Right lobe of liver (tissue), 6 donors: ENCODE results near the gene RBP5. TPM values are rescaled to one million over a fixed set of nuclear protein-coding genes. Genes with fewer than 3 reads are reported as not detected.

Experiments
- ATAC-seq, 4 donors: fragments of 200-7000 bp; cut with Tn5 transposase; one replicate each; pipeline ENCODE4 v1.9.1; 2020; ENCODE audit warnings: mild to moderate bottlenecking in 4 of 4, moderate library complexity in 4 of 4
- DNase-seq, 3 donors: peaks; one replicate each; pipeline ENCODE4 v3.0.0-alpha.2; 2020
- H3K27ac ChIP-seq, 3 donors: fragments of 200-600 bp; one replicate each; pipeline ENCODE4 v1.8.0; 2022
- H3K27me3 ChIP-seq, 2 donors: fragments of 200-600 bp; one replicate each; pipeline ENCODE4 v1.8.0; 2022
- H3K36me3 ChIP-seq, 4 donors: fragments of 200-600 bp; sonication (generic) in 1 of 4; one replicate each; pipeline versions ENCODE4 v1.5.1 to v1.8.0; 2017 to 2022; ENCODE audit warnings: control low read depth in 1 of 4
- H3K4me1 ChIP-seq, 4 donors: fragments of 200-600 bp; sonication (generic) in 1 of 4; one replicate each; pipeline versions ENCODE4 v1.5.1 to v1.8.0; 2017 to 2022; ENCODE audit warnings: control low read depth in 1 of 4
- H3K4me3 ChIP-seq, 3 donors: fragments of 200-600 bp; one replicate each; pipeline ENCODE4 v1.8.0; 2022
- H3K9me3 ChIP-seq, 4 donors: fragments of 200-600 bp; sonication (generic) in 1 of 4; one replicate each; pipeline versions ENCODE4 v1.5.1 to v1.8.0; 2017 to 2022; ENCODE audit warnings: control low read depth in 1 of 4
- POLR2A ChIP-seq: fragments of 450-650 bp; IDR thresholded peaks from one replicate; pipeline ENCODE4 v1.6.1; 2017; ENCODE audit warnings: antibody characterized with exemption, mild to moderate bottlenecking
- WGBS: methylation state at CpG from one replicate; pipeline ENCODE4 v1.1.6; 2018; ENCODE audit warnings: low coverage, low lambda C conversion rate; ENCODE audit not compliant: insufficient coverage; ENCODE audit errors: missing lambda C conversion rate; 5-methylcytosine and 5-hydroxymethylcytosine counted together
- intact Hi-C, 2 donors: fragments of 100-400 bp; cut with DNase I; formaldehyde crosslinking; loops; one replicate each; pipeline versions ENCODE4 v1.11.2 to v1.14.1; 2022
- total RNA-seq, 6 experiments: library from RNA; depleted of rRNA in 2 of 6; stranded (reverse); fragments of >200 nt in 2 of 6; fragmentation: NEBNext Ultra II Directional in 3 of 6; extraction: Animal tissue kit (Norgen Biotek cat#: 25700) in 3 of 6; gene quantifications; one replicate each; pipeline versions ENCODE4 v1.1.0 to v1.2.4, GENCODE V29; 2016 to 2023
- TF ChIP-seq, protein P1 (sequence below), 4 donors: fragments of 200-600 bp in 3 of 4; fragments of 450-650 bp in 1 of 4; IDR thresholded peaks; one replicate each; pipeline versions ENCODE4 v1.5.1 to v1.8.0; 2016 to 2022; ENCODE audit warnings: antibody characterized with exemption in 4 of 4, mild to moderate bottlenecking in 2 of 4
- donor health status: DM: no; HTN: yes; CAD: no.
- donor health status: DM: no; HTN: no; CAD: no.
- donor health status: DM: no; HTN: no; CAD: no.
- donor health status: DM: no; HTN: yes; CAD: no.
- donor health status: DM: no; HTN: yes; CAD: no.

Gene RBP5
- total RNA-seq, 6 experiments from 2014 or later = 44.1 to 239 (median 98.2) TPM

DNA sequence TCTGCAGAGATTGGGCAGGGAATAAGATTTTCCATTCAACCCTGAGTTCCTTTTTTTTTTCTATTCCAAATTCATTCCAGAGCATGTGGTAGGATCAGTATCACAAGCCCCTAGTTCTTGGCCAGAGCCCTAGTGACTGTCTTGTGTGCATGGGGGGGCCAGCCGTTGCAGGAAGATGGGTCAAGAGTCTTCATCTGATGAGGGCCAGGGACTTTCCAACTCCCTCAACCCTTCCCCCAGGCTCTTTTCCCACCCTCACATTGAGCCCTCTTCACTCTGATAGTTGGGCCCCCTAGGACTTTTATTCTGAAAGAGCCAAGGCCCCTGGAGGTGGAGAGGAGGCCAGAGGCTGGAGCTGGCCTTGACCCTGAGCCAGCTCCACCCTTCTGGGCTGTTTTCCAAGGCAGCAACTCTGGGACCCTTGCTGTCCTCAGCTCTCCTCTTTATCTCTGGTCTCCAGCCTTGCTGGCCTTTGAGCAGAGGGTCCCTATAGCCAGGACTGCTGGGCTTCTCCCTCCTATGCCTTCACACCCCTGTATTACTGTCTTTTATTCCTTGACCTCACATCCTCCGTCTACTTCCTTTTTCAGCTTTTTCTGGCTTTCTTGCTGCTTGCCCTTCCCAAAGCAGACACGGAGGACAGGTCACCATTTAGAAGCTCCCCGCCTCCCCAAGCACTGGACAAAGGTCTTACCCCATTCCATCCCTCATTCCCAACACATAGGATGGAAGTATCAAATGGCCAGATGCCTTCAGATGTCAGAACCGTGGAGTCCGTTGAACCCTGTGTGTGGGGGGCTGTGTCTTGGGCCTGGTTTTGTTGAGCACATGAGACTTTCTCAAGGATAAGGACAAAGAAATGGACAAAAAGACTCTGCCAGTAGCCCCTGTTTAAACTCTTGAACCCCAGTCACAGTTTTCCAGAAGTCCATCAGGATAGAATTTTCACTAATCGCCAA is 5.6 kb downstream of the RBP5 start:
- Histone ChIP-seq H3K27ac (peak overlapping the region; percentile 9 to 77 (median 65)), H3K36me3 (no peaks in the 10 kb centered on the region), H3K4me3 (peak overlapping the region in 2 of 3 donors; percentile 40 to 44), H3K9me3 (no peaks in the 10 kb centered on the region), H3K4me1 (peaks cover 0 to 91% (median 16%) of the 10 kb centered on the region in 4 donors), H3K27me3 (no peaks in the 10 kb centered on the region)
- no peak for TF ChIP-seq POLR2A
- TF ChIP-seq, protein P1, sequence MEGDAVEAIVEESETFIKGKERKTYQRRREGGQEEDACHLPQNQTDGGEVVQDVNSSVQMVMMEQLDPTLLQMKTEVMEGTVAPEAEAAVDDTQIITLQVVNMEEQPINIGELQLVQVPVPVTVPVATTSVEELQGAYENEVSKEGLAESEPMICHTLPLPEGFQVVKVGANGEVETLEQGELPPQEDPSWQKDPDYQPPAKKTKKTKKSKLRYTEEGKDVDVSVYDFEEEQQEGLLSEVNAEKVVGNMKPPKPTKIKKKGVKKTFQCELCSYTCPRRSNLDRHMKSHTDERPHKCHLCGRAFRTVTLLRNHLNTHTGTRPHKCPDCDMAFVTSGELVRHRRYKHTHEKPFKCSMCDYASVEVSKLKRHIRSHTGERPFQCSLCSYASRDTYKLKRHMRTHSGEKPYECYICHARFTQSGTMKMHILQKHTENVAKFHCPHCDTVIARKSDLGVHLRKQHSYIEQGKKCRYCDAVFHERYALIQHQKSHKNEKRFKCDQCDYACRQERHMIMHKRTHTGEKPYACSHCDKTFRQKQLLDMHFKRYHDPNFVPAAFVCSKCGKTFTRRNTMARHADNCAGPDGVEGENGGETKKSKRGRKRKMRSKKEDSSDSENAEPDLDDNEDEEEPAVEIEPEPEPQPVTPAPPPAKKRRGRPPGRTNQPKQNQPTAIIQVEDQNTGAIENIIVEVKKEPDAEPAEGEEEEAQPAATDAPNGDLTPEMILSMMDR (IDR thresholded peaks at IDR 0.05) = no peak
- intact Hi-C loops = no loop called here
- ATAC-seq (peak; percentile 32 to 47 (median 39)), DNase-seq (peak in 1 of 3 donors; percentile 77)
- WGBS = 16% methylated on average over 7 of the region's 7 CpGs

DNA sequence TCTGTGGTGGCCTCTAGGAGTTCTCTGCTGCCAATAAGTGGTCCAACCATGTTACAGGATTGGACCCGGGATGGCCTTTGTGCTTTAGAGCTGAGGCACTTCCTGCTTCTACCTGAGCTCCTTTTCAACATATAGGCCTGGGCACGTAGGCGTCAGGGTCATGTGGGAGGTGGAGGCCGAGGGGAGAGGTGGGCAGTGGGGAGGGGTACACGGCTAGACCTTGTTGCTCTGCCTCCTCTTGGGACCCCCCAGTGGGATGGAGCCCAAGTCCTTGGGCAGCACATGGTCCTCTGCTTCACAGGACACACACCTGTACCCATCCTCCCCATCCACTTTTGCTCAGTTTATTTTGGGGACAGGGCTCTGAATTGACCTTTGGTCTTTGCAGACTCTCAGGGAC is 7.4 kb downstream of the RBP5 start:
- Histone ChIP-seq H3K9me3 (no peaks in the 10 kb centered on the region), H3K4me1 (peaks cover 0 to 89% (median 16%) of the 10 kb centered on the region in 4 donors), H3K4me3 (no peak overlapping the region), H3K36me3 (no peaks in the 10 kb centered on the region), H3K27me3 (no peaks in the 10 kb centered on the region), H3K27ac (peak overlapping the region in 1 of 3 donors; percentile 29)
- TF ChIP-seq, protein P1 (IDR thresholded peaks at IDR 0.05) = no peak
- TF ChIP-seq POLR2A = no peak
- WGBS = 51% methylated on average over 5 of the region's 5 CpGs
- intact Hi-C loops = no loop called here
- ATAC-seq = peak in 1 of 4 donors; percentile 0
- no peak for DNase-seq

DNA sequence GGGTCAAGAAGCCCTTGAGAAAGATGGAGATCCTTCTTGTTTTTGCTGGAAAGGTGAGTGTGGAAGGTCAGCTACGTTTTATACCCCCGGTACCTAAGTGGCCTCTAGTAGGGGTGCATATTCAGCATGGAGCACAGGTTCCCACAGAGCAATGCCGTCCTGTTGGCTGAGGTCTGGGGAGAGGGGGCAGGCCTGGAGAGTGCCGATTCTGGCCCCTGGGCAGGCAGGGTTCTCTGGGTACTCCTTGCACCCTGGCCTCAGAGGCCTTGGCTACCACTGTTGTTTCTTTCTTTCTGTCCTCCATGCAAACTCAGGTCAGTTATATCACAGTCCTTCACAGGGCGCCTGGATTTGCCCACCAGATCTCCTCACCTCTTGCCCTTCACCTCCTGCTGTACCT is 8.5 kb downstream of the RBP5 start:
- TF ChIP-seq, protein P1 (IDR thresholded peaks at IDR 0.05) = no peak
- Histone ChIP-seq H3K4me1 (peaks cover 0 to 79% (median 13%) of the 10 kb centered on the region in 4 donors), H3K9me3 (no peaks in the 10 kb centered on the region), H3K4me3 (no peak overlapping the region), H3K27ac (peak overlapping the region in 1 of 3 donors; percentile 33), H3K36me3 (peaks cover 0 to 3% (median under 1%) of the 10 kb centered on the region in 4 donors), H3K27me3 (no peaks in the 10 kb centered on the region)
- DNase-seq = no peak
- 89% methylated on average over 1 of the region's 5 CpGs for WGBS
- ATAC-seq = no peak
- intact Hi-C loops = no loop called here

DNA sequence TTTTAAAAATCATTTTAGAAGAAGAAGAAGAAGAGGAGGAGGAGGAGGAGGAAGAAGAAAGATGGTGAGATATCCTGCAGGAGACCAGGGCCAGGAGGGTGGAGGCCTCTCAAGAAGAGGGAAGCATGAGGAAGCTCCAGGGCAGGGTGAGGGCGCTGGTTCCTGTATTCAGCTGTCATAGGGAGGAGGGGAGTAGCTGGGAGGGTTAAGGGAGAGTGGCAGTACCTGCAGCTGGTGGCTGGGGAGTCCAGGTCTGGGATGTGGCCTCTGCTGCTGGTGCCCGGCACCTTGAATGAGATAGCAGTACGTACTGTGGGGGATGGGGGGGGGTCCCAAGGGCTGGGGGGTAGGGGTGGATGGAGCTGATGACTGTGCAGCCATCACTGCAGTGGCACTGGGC is 9.8 kb downstream of the RBP5 start:
- no peaks in the 10 kb centered on the region for H3K27me3 ChIP-seq
- no peak overlapping the region for H3K27ac ChIP-seq
- H3K9me3 ChIP-seq = no peaks in the 10 kb centered on the region
- intact Hi-C loops = no loop called here
- TF ChIP-seq, protein P1 (IDR thresholded peaks at IDR 0.05) = no peak
- TF ChIP-seq POLR2A = no peak
- DNase-seq (peak in 1 of 3 donors; percentile 45), ATAC-seq (no peak)
- H3K4me1 ChIP-seq = peaks cover 0 to 66% (median 8%) of the 10 kb centered on the region in 4 donors
- peaks cover 0 to 6% (median under 1%) of the 10 kb centered on the region in 4 donors for H3K36me3 ChIP-seq
- 100% methylated on average over 1 of the region's 3 CpGs for WGBS
- H3K4me3 ChIP-seq = no peak overlapping the region
